DND-41 (cell line): ENCODE measurements around the gene PMFBP1.

ENCODE experiments used
- ATAC-seq: fragments of 200-7000 bp; cut with Tn5 transposase; 3 replicates; pipeline ENCODE4 v1.9.1; 2021; ENCODE audit warnings: low read depth; ENCODE audit not compliant: insufficient read depth
- DNase-seq: peaks from one replicate; pipeline ENCODE4 v3.0.0-alpha.2; 2020
- H2AFZ ChIP-seq: 2 replicates; pipeline ENCODE4 v1.6.0; 2012; ENCODE audit warnings: low read depth, low read length
- H3K27ac ChIP-seq: 2 replicates; pipeline ENCODE4 v1.5.1; 2012; ENCODE audit warnings: low read length, inconsistent platforms
- H3K27me3 ChIP-seq: fragments of 200-600 bp; sonication (generic); 2 replicates; pipeline ENCODE4 v1.6.0; 2012; ENCODE audit warnings: low read length, mild to moderate bottlenecking, inconsistent platforms; ENCODE audit not compliant: insufficient read depth, poor library complexity
- H3K36me3 ChIP-seq: 2 replicates; pipeline ENCODE4 v1.5.1; 2012; ENCODE audit warnings: low read length, inconsistent platforms; ENCODE audit not compliant: insufficient read depth
- H3K4me1 ChIP-seq: 2 replicates; pipeline ENCODE4 v1.5.1; 2012; ENCODE audit warnings: mild to moderate bottlenecking, low read length; ENCODE audit not compliant: insufficient read depth
- H3K4me2 ChIP-seq: 2 replicates; pipeline ENCODE4 v1.6.0; 2012; ENCODE audit warnings: mild to moderate bottlenecking, moderate library complexity, low read length, inconsistent platforms; ENCODE audit not compliant: insufficient read depth
- H3K4me3 ChIP-seq, 2 experiments: fragments of 200-600 bp in 1 of 2; shearing (Covaris generic) in 1 of 2; 2 replicates each; pipeline ENCODE4 v1.5.1; 2012 to 2016; ENCODE audit warnings: inconsistent platforms in 2 of 2, low read length in 2 of 2, mild to moderate bottlenecking in 2 of 2, low read depth in 1 of 2, moderate library complexity in 1 of 2
- H3K79me2 ChIP-seq: 2 replicates; pipeline ENCODE4 v1.6.0; 2012; ENCODE audit warnings: low read length, inconsistent platforms; ENCODE audit not compliant: insufficient read depth
- H3K9ac ChIP-seq: 2 replicates; pipeline ENCODE4 v1.6.0; 2012; ENCODE audit warnings: low read depth, mild to moderate bottlenecking, inconsistent platforms, low read length, moderate library complexity
- H3K9me3 ChIP-seq: 2 replicates; pipeline ENCODE4 v1.5.1; 2012; ENCODE audit warnings: low read length, moderate library complexity, mild to moderate bottlenecking, inconsistent platforms; ENCODE audit not compliant: insufficient read depth, severe bottlenecking
- H4K20me1 ChIP-seq: 2 replicates; pipeline ENCODE4 v1.6.0; 2012; ENCODE audit warnings: low read length; ENCODE audit not compliant: insufficient read depth
- EZH2 ChIP-seq: IDR thresholded peaks from 3 replicates; pipeline ENCODE4 v1.6.1; 2012; ENCODE audit warnings: borderline replicate concordance, low read depth, mild to moderate bottlenecking, moderate library complexity, low read length, inconsistent platforms; ENCODE audit not compliant: severe bottlenecking
- TF ChIP-seq, protein P1 (sequence below): IDR thresholded peaks from 2 replicates; pipeline ENCODE4 v1.5.1; 2012; ENCODE audit warnings: borderline replicate concordance, low read length, moderate library complexity, mild to moderate bottlenecking; ENCODE audit not compliant: poor library complexity, severe bottlenecking; ENCODE audit errors: extremely low read depth

The PMFBP1 gene

DNA sequence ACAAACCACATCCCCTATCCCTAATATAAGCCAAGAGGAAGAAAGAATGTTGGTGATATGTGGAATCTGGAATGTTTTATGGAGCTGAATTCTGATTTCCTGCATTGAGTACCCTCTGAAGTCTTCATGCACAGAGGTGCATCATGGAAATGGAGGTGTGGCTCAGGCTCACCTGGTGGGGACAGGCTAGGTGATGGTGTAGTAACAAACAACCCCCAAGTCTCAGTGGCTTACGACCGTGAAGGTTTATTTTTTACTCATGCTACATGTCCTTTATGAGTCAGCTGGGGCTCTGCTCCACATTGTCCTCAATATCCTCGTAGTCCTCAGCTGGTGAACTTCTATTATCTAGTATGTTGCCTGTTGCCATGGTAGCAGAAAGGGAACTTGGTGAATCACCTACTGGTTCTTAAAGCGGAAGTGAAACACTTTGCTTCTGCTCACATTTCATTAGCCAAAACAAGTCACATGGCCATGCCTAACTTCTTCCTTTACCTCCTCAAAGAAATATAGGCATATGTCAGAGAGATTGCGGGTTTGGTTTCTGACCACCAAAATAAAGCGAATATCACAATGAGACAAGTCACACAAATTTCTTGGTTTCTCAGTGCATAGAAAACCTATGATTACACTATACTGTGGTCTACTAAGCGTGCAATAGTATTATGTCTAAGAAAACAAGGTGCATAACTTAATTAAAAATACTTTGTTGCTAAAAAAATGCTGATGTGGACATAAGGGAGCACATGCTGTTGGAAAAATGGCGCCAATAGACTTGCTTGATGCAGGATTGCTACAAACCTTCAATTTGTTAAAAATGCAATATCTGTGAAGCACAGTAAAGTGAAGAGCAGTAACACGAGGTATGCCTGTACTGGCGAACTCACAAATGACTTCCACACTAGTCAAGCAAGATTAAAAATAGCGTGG, at the start of gene PMFBP1:
Gene PMFBP1 (minus strand): TSS at position 51 of the 930 bp plus-strand sequence. CDS start 947 bp downstream, outside the sequence.
- Histone ChIP-seq H3K27me3 (no peaks in the 10 kb centered on the region), H3K4me1 (no peaks in the 10 kb centered on the region), H3K9me3 (no peaks in the 10 kb centered on the region), H3K4me2 (no peak within 1 kb of the TSS), H3K27ac (no peak within 1 kb of the TSS), H3K36me3 (no peaks in the 10 kb centered on the region), H4K20me1 (no peaks in the 10 kb centered on the region), H2AFZ (no peak within 1 kb of the TSS), H3K79me2 (no peaks in the 10 kb centered on the region), H3K9ac (no peak within 1 kb of the TSS), H3K4me3 (no peak within 1 kb of the TSS)
- DNase-seq = no peak
- ATAC-seq = no peak; the same call in 2 of the 3 replicates
- TF ChIP-seq, protein P1, sequence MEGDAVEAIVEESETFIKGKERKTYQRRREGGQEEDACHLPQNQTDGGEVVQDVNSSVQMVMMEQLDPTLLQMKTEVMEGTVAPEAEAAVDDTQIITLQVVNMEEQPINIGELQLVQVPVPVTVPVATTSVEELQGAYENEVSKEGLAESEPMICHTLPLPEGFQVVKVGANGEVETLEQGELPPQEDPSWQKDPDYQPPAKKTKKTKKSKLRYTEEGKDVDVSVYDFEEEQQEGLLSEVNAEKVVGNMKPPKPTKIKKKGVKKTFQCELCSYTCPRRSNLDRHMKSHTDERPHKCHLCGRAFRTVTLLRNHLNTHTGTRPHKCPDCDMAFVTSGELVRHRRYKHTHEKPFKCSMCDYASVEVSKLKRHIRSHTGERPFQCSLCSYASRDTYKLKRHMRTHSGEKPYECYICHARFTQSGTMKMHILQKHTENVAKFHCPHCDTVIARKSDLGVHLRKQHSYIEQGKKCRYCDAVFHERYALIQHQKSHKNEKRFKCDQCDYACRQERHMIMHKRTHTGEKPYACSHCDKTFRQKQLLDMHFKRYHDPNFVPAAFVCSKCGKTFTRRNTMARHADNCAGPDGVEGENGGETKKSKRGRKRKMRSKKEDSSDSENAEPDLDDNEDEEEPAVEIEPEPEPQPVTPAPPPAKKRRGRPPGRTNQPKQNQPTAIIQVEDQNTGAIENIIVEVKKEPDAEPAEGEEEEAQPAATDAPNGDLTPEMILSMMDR = no peak
- TF ChIP-seq EZH2 = no peak

GRCh38 chr16:72221630-72222024, 49.7 kb upstream of the PMFBP1 start:
- Histone ChIP-seq H3K9me3 (no peaks in the 10 kb centered on the region), H3K4me2 (no peak overlapping the region), H3K79me2 (no peaks in the 10 kb centered on the region), H4K20me1 (no peaks in the 10 kb centered on the region), H3K36me3 (no peaks in the 10 kb centered on the region), H3K27me3 (no peaks in the 10 kb centered on the region), H2AFZ (no peak overlapping the region), H3K27ac (no peak overlapping the region), H3K4me1 (no peaks in the 10 kb centered on the region), H3K9ac (no peak overlapping the region), H3K4me3 (no peak overlapping the region)
- ATAC-seq = no peak
- DNase-seq = no peak
- TF ChIP-seq EZH2 = no peak
- TF ChIP-seq, protein P1 = no peak

DNA sequence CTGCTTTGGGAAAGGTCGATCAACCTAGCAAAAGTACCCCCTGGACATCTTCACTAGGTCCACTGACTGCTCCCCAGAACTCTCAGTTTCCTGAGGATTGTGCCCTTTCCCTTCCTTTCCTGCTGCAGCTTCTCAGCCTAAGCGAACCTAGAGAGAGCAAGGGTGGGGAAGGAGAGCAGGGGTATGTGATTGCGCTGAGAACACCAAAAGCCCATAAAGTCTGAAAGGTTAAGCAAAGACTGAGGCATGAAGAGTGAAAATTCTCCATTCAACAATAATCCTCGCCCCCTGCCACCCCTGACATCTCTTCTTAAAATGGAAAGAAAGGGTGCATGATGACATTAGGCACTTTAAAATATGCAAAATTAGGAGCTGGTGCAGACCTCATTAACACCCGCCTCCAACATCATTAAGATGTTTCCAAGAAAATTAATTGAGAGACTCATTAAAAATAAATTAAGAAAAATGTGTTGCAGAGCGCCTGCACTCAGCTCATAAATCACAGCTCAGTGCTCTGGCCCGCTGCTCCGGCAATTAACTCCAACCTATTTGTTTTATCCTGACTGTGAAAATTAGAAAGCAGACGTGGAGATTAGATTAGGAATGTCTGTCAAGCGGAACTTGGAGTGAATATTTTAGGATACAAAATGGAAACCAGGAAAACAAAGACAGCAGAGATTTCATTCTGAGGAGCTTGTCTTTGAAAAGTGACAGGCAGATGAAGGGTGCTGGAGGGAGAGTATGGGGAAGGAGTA, 49.1 kb upstream of the PMFBP1 start:
- Histone ChIP-seq H3K4me2 (no peak overlapping the region), H3K27ac (no peak overlapping the region), H3K9ac (no peak overlapping the region), H3K4me1 (no peaks in the 10 kb centered on the region), H3K9me3 (no peaks in the 10 kb centered on the region), H3K27me3 (no peaks in the 10 kb centered on the region), H2AFZ (no peak overlapping the region), H3K4me3 (no peak overlapping the region), H3K36me3 (no peaks in the 10 kb centered on the region), H3K79me2 (no peaks in the 10 kb centered on the region), H4K20me1 (no peaks in the 10 kb centered on the region)
- no peak for ATAC-seq
- TF ChIP-seq, protein P1 = no peak
- TF ChIP-seq EZH2 = no peak
- no peak for DNase-seq
